Measurements from ENCODE around the gene DLG3.

GRCh38 chrX:70504772-70505450 is 60.3 kb downstream of the DLG3 start:
- no peak for TF ChIP-seq EZH2 (IDR thresholded peaks at IDR 0.05; ENCODE audit: low read length, unreplicated experiment)
- no peak for TF ChIP-seq CTCF (conservative IDR thresholded peaks at IDR 0.05; ENCODE audit: low read depth, low read length)
- no peak for TF ChIP-seq EZH2phosphoT487 (IDR thresholded peaks at IDR 0.05; ENCODE audit: borderline replicate concordance, low read length)

Data from PC-3 (cell line).